C4-2B (cell line): Measurements from ENCODE around the gene TNNT2.

ENCODE experiments used
- CTCF ChIP-seq: fragments of 450-650 bp; conservative IDR thresholded peaks from 2 replicates; pipeline ENCODE4 v1.5.1; 2017; ENCODE audit warnings: mild to moderate bottlenecking
- ZFX ChIP-seq: fragments of 450-650 bp; IDR thresholded peaks from 2 replicates; pipeline ENCODE4 v1.6.1; 2017

- TF ChIP-seq CTCF (no peak), ZFX (no peak)
These were observed 52.4 kb downstream of the TNNT2 start for GRCh38 chr1:201324821-201325677.
